ENCODE results near the gene PHF2.

Gene PHF2

DNA sequence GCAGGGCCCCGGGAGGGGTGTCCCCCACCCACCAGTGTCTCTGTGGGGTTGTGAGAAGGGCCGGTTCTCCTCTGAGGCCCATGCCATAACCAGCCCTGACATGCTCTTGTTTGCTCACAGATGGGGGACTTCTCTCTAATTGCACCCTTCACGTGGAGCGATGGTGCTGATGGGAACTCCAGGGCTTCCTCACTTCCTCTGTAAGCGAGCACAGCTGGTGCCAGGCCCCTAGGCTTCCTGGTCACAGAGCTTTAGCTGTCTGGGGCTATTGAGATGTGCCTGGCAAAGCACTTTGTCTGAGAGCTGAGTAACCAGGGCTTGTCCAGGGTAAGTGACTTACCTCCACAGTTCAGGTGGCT, 36.4 kb downstream of the PHF2 start:
- DNase-seq (ENCODE audit: insufficient read length), result no peak

GRCh38 chr9:93613174-93613573, 36.8 kb downstream of the PHF2 start:
- FAIRE-seq, result no peak
- TF ChIP-seq POLR2AphosphoS5 (IDR thresholded peaks at IDR 0.05; ENCODE audit: low read depth, low read length), result no peak
- TF ChIP-seq POLR2A (IDR thresholded peaks at IDR 0.05; ENCODE audit: low read depth, low read length), result no peak
- no peak for DNase-seq (ENCODE audit: insufficient read length)

More for the DNA sequence above, 36.4 kb downstream of the PHF2 start:
- FAIRE-seq, result no peak
- TF ChIP-seq POLR2A (IDR thresholded peaks at IDR 0.05; ENCODE audit: low read depth, low read length) (no peak), TAF1 (IDR thresholded peaks at IDR 0.05; ENCODE audit: borderline replicate concordance, low read depth, low read length) (peak; percentile 33; the same call in 1 of the 2 replicates), POLR2AphosphoS5 (IDR thresholded peaks at IDR 0.05; ENCODE audit: low read depth, low read length) (no peak)

DNA sequence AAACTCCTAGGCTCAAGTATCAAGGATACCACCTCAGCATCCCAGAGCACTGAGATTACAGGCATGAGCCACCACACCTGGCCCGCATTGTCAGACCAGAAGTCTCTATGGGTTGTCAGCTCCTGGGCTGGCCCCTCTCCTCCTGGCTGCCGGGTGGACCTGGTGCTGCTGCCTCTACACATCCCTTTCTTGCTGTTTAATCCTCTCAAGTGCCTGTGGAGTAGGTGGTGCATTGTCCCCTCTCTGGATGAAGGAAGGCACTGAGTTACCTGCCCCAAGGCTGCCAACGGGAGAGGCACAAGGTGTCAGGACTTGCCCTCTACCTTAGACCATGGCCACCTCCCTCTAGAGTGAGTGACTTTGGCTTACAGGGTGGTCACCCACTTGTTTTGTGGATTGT, 37.4 kb downstream of the PHF2 start:
- DNase-seq (ENCODE audit: insufficient read length) (no peak), FAIRE-seq (no peak)
- TF ChIP-seq POLR2A (IDR thresholded peaks at IDR 0.05; ENCODE audit: low read depth, low read length) (no peak), POLR2AphosphoS5 (IDR thresholded peaks at IDR 0.05; ENCODE audit: low read depth, low read length) (no peak), TAF1 (IDR thresholded peaks at IDR 0.05; ENCODE audit: borderline replicate concordance, low read depth, low read length) (no peak)

DNA sequence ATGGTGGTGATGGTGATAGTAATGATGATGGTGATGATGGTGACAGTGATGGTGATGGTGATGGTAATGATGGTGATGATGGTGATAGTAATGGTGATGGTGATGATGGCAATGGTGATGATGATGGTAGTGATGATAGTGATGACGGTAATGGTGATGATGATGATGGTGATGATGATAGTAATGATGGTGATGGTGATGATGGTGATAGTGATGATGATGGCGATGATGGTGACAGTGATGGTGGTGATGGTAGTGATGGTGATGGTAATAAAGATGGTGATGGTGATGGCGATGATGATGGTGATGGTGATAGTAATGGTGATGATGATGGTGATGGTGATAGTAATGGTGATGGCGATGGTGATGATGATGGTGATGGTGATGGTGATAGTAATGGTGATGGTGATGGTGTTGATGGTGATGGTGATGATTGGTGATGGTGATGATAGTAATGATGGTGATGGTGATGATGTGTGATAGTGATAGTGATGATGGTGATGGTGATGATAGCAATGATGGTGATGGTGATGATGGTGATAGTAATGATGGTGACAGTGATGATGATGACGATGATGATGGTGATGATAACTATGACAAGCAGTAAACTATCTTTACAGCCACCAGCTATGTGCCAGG, 38.6 kb downstream of the PHF2 start:
- TF ChIP-seq TAF1 (IDR thresholded peaks at IDR 0.05; ENCODE audit: borderline replicate concordance, low read depth, low read length) (no peak), POLR2AphosphoS5 (IDR thresholded peaks at IDR 0.05; ENCODE audit: low read depth, low read length) (no peak)
- DNase-seq (ENCODE audit: insufficient read length) (no peak), FAIRE-seq (no peak)

- FAIRE-seq, result no peak
- DNase-seq (ENCODE audit: insufficient read length), result no peak
- TF ChIP-seq TAF1 (IDR thresholded peaks at IDR 0.05; ENCODE audit: borderline replicate concordance, low read depth, low read length), result no peak
Observed at GRCh38 chr9:93616044-93616443, 39.7 kb downstream of the PHF2 start.

- no peak for TF ChIP-seq POLR2AphosphoS5 (IDR thresholded peaks at IDR 0.05; ENCODE audit: low read depth, low read length)
- TF ChIP-seq TAF1 (IDR thresholded peaks at IDR 0.05; ENCODE audit: borderline replicate concordance, low read depth, low read length), result no peak
- TF ChIP-seq POLR2A (IDR thresholded peaks at IDR 0.05; ENCODE audit: low read depth, low read length), result no peak
- FAIRE-seq (no peak), DNase-seq (ENCODE audit: insufficient read length) (no peak)
Observed at GRCh38 chr9:93617273-93617672, 40.9 kb downstream of the PHF2 start.

- no peak for DNase-seq (ENCODE audit: insufficient read length)
- FAIRE-seq, result no peak
Observed at GRCh38 chr9:93619272-93619775, 42.9 kb downstream of the PHF2 start.

GRCh38 chr9:93620041-93620506, 43.7 kb downstream of the PHF2 start:
- no peak for DNase-seq (ENCODE audit: insufficient read length)
- no peak for TF ChIP-seq TAF1 (IDR thresholded peaks at IDR 0.05; ENCODE audit: borderline replicate concordance, low read depth, low read length)
- no peak for TF ChIP-seq POLR2A (IDR thresholded peaks at IDR 0.05; ENCODE audit: low read depth, low read length)
- no peak for TF ChIP-seq POLR2AphosphoS5 (IDR thresholded peaks at IDR 0.05; ENCODE audit: low read depth, low read length)
- no peak for FAIRE-seq

More at GRCh38 chr9:93619272-93619775, 42.9 kb downstream of the PHF2 start:
- TF ChIP-seq POLR2AphosphoS5 (IDR thresholded peaks at IDR 0.05; ENCODE audit: low read depth, low read length) (no peak), TAF1 (IDR thresholded peaks at IDR 0.05; ENCODE audit: borderline replicate concordance, low read depth, low read length) (no peak), POLR2A (IDR thresholded peaks at IDR 0.05; ENCODE audit: low read depth, low read length) (no peak)

DNA sequence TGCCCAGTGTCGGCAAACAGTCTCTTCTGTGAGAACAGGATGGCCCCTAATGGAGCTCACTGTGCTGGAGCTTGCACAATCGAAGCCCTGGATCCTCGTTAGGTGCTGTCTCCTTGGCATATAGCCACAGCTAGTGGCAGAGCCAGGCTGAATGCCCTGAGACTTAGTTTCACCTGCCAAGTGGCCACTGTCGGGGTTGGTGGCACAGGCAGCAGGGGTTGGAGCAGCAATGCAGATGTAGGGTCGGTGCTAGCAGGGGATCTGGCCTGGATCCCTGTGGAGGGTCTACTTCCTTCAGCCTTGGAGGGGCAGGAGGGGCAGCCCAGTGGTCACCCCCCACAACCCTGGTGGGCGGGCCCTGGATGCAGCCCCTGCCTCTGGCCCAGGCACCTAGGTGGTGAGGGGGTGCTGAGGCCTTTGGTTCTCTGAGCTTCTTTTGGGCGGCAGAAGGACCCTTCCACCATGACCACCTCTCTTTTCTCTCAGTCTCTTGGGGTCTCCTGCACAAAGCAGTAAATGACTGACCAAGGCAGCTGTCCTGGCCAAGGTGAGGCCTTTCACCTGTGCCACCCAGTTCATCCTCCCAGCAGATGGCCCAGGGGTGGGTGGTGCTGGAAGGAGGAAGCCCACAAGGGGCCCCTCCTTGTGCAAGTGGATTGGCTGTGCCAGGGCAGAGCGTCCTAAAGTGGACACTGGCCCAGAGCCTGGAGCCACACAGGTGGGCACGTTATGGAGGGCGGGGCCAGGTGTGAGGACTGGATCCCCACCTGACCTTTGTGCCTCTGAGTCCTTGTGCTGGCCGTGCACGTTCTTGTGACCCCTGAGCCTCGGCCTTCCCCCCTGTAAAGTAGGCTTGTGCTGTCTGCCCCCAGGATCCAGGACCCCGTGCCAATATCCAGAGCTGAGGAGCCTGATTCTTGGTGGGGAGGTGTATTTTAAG, 44.8 kb downstream of the PHF2 start:
- FAIRE-seq (no peak), DNase-seq (ENCODE audit: insufficient read length) (no peak)
- TF ChIP-seq POLR2A (IDR thresholded peaks at IDR 0.05; ENCODE audit: low read depth, low read length), result no peak
- TF ChIP-seq TAF1 (IDR thresholded peaks at IDR 0.05; ENCODE audit: borderline replicate concordance, low read depth, low read length), result no peak
- TF ChIP-seq POLR2AphosphoS5 (IDR thresholded peaks at IDR 0.05; ENCODE audit: low read depth, low read length), result no peak

- FAIRE-seq, result no peak
- TF ChIP-seq POLR2AphosphoS5 (IDR thresholded peaks at IDR 0.05; ENCODE audit: low read depth, low read length), result no peak
- TF ChIP-seq TAF1 (IDR thresholded peaks at IDR 0.05; ENCODE audit: borderline replicate concordance, low read depth, low read length), result no peak
- TF ChIP-seq POLR2A (IDR thresholded peaks at IDR 0.05; ENCODE audit: low read depth, low read length), result no peak
- DNase-seq (ENCODE audit: insufficient read length), result no peak
Observed at GRCh38 chr9:93621922-93622321, 45.5 kb downstream of the PHF2 start.

DNA sequence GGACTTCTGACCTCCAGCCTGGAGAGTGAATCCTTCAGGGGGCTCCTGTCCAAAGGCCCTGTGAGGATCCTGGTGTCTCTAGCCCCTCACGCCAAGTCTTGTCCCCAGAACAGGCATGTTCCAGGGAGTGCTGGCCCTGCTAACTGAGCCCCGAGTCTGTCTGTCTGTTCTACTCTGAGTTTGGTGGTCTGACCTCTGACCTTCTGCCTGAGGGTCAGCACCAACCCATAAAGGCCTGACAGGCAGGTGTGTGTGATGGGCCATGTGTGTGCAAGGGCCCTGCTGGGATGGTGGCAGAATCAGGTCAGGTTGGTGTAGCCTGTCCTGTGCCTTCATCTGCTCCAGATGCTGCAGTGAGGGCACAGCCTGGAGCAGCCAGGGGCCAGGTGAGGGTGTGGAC, 46.3 kb downstream of the PHF2 start:
- DNase-seq (ENCODE audit: insufficient read length), result no peak
- TF ChIP-seq POLR2AphosphoS5 (IDR thresholded peaks at IDR 0.05; ENCODE audit: low read depth, low read length), result no peak
- no peak for TF ChIP-seq TAF1 (IDR thresholded peaks at IDR 0.05; ENCODE audit: borderline replicate concordance, low read depth, low read length)
- no peak for TF ChIP-seq POLR2A (IDR thresholded peaks at IDR 0.05; ENCODE audit: low read depth, low read length)
- FAIRE-seq, result no peak

- TF ChIP-seq TAF1 (IDR thresholded peaks at IDR 0.05; ENCODE audit: borderline replicate concordance, low read depth, low read length), result no peak
- TF ChIP-seq POLR2A (IDR thresholded peaks at IDR 0.05; ENCODE audit: low read depth, low read length), result no peak
- no peak for TF ChIP-seq POLR2AphosphoS5 (IDR thresholded peaks at IDR 0.05; ENCODE audit: low read depth, low read length)
- DNase-seq (ENCODE audit: insufficient read length), result no peak
- FAIRE-seq, result no peak
Observed at GRCh38 chr9:93623753-93624152, 47.4 kb downstream of the PHF2 start.

Measured in GM12892 (cell line).